Stomach (tissue), 4 donors: ENCODE results near the gene COMP.

ENCODE experiments used
- CTCF ChIP-seq, 7 experiments: fragments of 450-650 bp in 4 of 7; fragments of 200-600 bp in 3 of 7; sonication (generic) in 3 of 7; IDR thresholded peaks; one replicate each; pipeline ENCODE4 v1.5.1; 2016 to 2019; ENCODE audit warnings: antibody characterized with exemption in 7 of 7, control low read depth in 2 of 7, mild to moderate bottlenecking in 1 of 7
- POLR2A ChIP-seq, 4 donors: fragments of 450-650 bp; IDR thresholded peaks; one replicate each; pipeline ENCODE4 v1.6.1; 2016; ENCODE audit warnings: antibody characterized with exemption in 4 of 4, control low read depth in 2 of 4, mild to moderate bottlenecking in 1 of 4, moderate library complexity in 1 of 4

GRCh38 chr19:18798384-18799352, 7.6 kb upstream of the COMP start:
- TF ChIP-seq CTCF (IDR thresholded peaks at IDR 0.05) (no peak), POLR2A (IDR thresholded peaks at IDR 0.05) (no peak)
